GM21381 (cell line): Measurements from ENCODE around the gene SCAMP5.

ENCODE experiments used
- ATAC-seq: cut with Tn5 transposase; IDR thresholded peaks from one replicate; pipeline ENCODE4 v1.9.1; 2021; ENCODE audit warnings: mild to moderate bottlenecking, moderate library complexity; ENCODE audit not compliant: unreplicated experiment

SCAMP5 gene

GRCh38 chr15:75067123-75067830, 71.9 kb downstream of the SCAMP5 start:
- no peak for ATAC-seq

- ATAC-seq = no peak
Measured at GRCh38 chr15:75068748-75069147, 73.4 kb downstream of the SCAMP5 start.

DNA sequence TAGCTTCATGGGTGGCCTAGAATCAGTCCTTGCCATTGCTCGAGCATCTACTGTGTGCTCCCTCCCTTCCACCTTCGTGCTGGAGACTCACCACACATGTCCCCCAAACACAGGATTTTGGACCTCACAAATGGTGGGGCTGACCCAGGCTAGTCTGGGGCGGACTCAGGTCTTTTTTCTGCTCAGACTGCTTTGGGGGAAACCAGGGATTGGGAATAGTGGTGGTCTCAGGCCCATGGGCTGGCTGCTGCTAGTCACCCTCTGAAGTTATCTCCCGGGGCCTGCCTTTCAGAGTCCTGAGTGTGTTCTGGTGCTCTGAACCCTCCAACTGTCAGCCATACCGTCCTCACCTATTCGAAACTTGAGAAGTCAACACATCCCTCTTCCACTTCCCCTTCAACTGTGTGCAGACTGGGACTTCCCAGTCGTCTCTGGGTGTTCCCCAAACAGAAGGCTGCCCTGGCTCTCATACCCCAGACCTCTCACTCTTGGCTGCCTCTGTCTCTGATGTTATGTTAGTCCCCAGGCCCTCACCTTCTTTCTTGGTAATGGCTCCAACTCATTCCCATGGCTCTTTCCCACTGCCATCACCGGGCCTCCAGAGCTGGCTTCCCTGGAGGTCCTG, 74.0 kb downstream of the SCAMP5 start:
- peak; percentile 80 for ATAC-seq

DNA sequence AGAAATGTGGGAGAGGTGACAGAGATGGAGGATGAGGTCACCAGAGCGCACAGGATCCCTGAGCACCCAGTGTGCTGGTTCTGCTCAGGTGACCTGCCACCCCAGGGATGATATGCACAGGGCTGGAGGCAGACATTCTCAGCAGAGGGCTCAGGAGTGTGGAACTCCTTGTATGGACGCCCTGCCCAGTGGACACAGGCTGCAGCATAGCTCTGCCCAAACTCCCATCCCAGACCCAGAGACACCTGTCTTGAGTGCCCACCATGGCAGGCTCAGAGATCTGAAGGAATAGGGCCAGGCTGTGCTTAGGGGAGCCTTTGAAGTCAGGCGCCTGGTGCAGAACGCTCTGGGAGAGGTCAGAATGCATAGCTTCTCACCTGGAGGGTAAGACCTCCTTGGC, 75.3 kb downstream of the SCAMP5 start:
- ATAC-seq = no peak
